Gastroesophageal sphincter (tissue), 3 donors: Measurements from ENCODE around the gene ZBP1.

Experiments used
- POLR2A ChIP-seq, 2 donors: fragments of 450-650 bp; IDR thresholded peaks; one replicate each; pipeline ENCODE4 v1.6.1; 2017; ENCODE audit warnings: antibody characterized with exemption in 2 of 2, mild to moderate bottlenecking in 2 of 2, moderate library complexity in 1 of 2
- TF ChIP-seq, protein P1 (sequence below), 4 experiments: fragments of 200-600 bp in 2 of 4; fragments of 450-650 bp in 2 of 4; sonication (generic) in 1 of 4; IDR thresholded peaks; one replicate each; pipeline ENCODE4 v1.5.1; 2017 to 2019; ENCODE audit warnings: antibody characterized with exemption in 4 of 4, mild to moderate bottlenecking in 2 of 4, moderate library complexity in 2 of 4

- TF ChIP-seq POLR2A (IDR thresholded peaks at IDR 0.05), result no peak
- TF ChIP-seq, protein P1, sequence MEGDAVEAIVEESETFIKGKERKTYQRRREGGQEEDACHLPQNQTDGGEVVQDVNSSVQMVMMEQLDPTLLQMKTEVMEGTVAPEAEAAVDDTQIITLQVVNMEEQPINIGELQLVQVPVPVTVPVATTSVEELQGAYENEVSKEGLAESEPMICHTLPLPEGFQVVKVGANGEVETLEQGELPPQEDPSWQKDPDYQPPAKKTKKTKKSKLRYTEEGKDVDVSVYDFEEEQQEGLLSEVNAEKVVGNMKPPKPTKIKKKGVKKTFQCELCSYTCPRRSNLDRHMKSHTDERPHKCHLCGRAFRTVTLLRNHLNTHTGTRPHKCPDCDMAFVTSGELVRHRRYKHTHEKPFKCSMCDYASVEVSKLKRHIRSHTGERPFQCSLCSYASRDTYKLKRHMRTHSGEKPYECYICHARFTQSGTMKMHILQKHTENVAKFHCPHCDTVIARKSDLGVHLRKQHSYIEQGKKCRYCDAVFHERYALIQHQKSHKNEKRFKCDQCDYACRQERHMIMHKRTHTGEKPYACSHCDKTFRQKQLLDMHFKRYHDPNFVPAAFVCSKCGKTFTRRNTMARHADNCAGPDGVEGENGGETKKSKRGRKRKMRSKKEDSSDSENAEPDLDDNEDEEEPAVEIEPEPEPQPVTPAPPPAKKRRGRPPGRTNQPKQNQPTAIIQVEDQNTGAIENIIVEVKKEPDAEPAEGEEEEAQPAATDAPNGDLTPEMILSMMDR (IDR thresholded peaks at IDR 0.05), result no peak
Measured at GRCh38 chr20:57562541-57563465, 57.4 kb downstream of the ZBP1 start.
